Measurements from ENCODE around the gene EFNB2.

DNA sequence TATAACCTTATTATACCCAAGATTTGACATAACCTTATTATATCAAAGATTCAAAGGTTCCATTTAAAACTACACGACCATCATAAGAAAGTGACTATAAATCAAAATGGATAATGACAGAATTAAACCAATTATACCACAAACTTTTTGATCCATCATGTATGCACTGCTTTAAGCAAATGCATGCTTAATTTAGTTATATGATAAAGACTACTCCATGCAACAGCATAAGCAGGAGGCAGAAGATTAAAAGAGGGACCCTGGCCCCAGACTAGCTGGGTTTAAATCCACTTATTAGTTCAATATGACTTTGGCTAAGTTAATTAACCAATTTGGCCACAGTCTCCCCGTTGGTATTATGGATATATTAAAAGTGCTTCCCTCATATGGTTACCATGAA, 11.4 kb downstream of the EFNB2 start:
- TF ChIP-seq, protein P1, sequence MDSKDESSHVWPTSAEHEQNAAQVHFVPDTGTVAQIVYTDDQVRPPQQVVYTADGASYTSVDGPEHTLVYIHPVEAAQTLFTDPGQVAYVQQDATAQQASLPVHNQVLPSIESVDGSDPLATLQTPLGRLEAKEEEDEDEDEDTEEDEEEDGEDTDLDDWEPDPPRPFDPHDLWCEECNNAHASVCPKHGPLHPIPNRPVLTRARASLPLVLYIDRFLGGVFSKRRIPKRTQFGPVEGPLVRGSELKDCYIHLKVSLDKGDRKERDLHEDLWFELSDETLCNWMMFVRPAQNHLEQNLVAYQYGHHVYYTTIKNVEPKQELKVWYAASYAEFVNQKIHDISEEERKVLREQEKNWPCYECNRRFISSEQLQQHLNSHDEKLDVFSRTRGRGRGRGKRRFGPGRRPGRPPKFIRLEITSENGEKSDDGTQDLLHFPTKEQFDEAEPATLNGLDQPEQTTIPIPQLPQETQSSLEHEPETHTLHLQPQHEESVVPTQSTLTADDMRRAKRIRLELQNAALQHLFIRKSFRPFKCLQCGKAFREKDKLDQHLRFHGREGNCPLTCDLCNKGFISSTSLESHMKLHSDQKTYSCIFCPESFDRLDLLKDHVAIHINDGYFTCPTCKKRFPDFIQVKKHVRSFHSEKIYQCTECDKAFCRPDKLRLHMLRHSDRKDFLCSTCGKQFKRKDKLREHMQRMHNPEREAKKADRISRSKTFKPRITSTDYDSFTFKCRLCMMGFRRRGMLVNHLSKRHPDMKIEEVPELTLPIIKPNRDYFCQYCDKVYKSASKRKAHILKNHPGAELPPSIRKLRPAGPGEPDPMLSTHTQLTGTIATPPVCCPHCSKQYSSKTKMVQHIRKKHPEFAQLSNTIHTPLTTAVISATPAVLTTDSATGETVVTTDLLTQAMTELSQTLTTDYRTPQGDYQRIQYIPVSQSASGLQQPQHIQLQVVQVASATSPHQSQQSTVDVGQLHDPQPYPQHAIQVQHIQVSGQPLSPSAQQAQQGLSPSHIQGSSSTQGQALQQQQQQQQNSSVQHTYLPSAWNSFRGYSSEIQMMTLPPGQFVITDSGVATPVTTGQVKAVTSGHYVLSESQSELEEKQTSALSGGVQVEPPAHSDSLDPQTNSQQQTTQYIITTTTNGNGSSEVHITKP (tag by site-specific recombination; IDR thresholded peaks at IDR 0.05): no peak
- TF ChIP-seq TRIM28 (IDR thresholded peaks at IDR 0.05; ENCODE audit: borderline replicate concordance, low read length) (no peak), REPIN1 (tag by site-specific recombination; IDR thresholded peaks at IDR 0.05; ENCODE audit: low read depth) (no peak), KLF9 (tag by site-specific recombination; IDR thresholded peaks at IDR 0.05; ENCODE audit: low read depth) (no peak), ZNF391 (tag by site-specific recombination; IDR thresholded peaks at IDR 0.05; ENCODE audit: borderline replicate concordance, low read depth) (no peak), ZNF311 (tag by site-specific recombination; IDR thresholded peaks at IDR 0.05; ENCODE audit: borderline replicate concordance) (no peak), ZNF37A (tag by site-specific recombination; IDR thresholded peaks at IDR 0.05) (no peak)
- TF ChIP-seq, protein P2, sequence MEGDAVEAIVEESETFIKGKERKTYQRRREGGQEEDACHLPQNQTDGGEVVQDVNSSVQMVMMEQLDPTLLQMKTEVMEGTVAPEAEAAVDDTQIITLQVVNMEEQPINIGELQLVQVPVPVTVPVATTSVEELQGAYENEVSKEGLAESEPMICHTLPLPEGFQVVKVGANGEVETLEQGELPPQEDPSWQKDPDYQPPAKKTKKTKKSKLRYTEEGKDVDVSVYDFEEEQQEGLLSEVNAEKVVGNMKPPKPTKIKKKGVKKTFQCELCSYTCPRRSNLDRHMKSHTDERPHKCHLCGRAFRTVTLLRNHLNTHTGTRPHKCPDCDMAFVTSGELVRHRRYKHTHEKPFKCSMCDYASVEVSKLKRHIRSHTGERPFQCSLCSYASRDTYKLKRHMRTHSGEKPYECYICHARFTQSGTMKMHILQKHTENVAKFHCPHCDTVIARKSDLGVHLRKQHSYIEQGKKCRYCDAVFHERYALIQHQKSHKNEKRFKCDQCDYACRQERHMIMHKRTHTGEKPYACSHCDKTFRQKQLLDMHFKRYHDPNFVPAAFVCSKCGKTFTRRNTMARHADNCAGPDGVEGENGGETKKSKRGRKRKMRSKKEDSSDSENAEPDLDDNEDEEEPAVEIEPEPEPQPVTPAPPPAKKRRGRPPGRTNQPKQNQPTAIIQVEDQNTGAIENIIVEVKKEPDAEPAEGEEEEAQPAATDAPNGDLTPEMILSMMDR (tag by site-specific recombination; IDR thresholded peaks at IDR 0.05): no peak
